ENCODE measurements around the gene PKIB.
"Not testable (repeated sequence)": the region's sequence is repeated elsewhere in the genome, so short reads cannot be mapped to it uniquely, and the experiment has no call there.

The PKIB gene

GRCh38 chr6:122621638-122622037 lies 11.4 kb downstream of the PKIB start:
- no peak for DNase-seq

DNA sequence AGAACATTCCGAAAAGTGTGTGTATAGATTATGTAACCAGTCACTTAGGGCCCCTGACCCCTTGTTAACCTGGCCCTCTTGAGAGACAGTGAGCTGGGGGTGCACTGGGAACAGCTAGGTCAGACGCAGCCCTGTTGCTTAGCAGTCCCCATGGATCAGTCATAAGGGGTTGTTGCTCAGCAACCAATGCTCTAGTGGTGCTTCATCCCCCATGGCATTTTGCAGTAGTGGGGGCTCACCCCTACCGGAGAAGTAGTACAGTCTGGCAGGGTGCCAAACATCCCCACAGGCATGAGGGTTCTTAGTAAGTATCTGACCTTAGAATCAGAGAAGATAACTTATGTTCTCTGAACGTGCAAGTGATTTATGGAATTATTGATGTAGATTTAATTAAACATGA lies 12.3 kb downstream of the PKIB start:
- no peak for DNase-seq

DNA sequence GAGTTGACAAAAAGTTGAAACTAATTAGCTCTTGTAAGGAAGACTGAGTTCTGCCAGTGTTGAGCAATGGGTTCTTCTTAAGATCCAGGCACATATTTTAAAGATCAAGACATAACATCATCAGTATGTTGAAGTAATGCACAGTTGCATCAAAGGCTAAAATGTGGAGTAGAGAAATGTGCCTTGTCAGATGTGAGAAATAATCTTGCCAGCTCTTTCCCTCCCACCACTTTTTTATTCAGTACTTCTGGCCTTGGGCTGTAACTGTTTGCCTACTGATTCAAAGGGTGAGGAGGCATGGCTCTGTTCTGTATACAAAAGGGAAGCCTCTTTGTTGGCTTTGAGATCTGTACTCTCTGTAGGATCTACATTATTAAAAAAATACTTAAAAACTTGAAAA lies 13.1 kb downstream of the PKIB start:
- DNase-seq: no peak

DNA sequence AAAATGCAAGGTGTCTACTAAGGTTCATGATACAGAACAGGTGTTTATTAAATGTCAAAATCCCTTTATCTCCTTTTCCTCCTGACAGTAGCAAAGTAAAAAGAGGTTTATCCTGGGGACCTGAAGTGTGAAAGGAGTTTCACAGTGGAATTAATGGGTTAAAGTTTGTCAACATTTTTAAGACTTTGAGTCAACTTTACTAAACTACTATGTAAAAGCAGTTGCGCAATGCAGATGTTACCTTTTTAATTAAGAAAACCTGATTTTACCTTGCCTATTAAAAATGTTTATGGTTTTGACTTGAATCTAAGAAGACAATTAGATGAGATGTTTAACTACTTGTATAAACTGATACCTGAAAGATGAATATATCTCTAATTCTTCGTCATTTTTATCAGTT lies 14.6 kb downstream of the PKIB start:
- DNase-seq: no peak

DNA sequence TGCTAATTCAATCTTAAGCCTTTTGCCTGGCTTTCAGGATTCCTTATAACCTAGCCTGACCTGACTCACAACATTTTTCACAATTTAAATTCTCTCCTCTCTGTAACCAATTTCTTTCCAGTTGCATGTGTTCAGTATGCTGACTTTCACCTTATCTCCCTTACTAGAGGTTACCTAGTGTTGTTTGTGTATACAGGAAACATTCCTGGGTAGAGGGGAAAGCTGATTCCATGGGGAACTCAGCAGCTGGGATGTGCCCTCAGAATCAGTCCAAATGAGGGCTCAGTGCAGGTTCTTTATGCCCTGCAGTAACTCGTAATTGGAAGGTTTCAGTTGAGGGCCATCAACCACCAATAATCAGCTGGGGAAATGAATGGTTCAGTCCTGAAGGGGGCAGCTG lies 18.5 kb downstream of the PKIB start:
- no peak for DNase-seq

GRCh38 chr6:122631571-122632249 lies 21.5 kb downstream of the PKIB start:
- no peak for DNase-seq

DNA sequence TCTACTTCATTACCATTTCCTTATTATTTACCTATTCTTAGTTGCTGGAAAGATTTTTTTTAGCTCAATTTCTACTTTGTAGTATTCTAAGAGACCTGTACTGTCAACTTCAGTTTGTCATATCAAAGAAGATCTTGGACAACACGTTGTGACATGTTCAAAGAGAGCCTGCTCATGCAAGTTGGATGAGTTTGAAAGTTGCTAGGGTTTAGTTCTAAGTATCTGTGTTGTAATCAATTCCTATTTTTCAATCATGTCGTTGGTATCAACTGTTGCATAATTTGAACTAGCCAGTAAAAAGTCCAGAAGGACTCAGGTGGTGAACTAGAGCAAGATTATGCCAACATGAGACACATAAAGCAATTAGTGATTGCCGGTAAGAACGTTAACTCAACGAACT lies 30.2 kb downstream of the PKIB start:
- no peak for DNase-seq

DNA sequence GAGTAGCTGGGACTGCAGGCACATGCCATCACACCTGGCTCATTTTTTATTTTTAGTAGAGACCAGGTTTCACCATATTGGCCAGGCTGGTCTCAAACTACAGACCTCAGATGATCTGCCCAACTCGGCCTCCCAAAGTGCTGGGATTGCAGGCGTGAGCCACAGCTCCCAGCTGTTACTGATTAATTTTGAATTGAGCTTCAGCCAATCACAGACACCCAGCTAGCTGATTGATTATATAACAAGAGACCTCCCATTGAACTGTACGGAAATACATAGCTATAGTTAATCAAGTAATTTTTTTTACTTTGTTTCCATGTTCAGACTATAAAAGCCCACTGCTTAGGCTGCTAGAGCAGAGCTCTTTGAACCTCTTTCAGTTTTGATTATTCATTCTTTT lies 31.6 kb downstream of the PKIB start:
- no peak for DNase-seq

DNA sequence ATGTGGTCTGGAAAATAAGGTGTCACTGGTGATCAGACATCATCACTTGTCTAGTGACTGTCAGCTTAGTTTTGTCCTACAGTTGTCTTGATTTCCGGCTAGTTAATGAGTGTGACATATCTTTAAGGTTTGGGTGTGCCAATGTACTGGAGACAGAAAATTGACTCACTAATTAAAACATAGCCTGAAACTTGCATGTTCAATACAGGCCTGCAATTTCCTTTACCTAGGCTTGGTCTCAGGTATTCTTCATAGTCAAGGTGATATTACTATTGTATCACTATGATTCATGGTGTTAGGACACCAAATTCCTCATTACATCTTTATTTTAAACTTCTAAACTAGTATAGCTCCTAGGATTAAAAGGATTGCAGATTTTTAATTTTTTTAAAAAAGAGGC lies 32.4 kb downstream of the PKIB start:
- DNase-seq: not testable (repeated sequence)

DNA sequence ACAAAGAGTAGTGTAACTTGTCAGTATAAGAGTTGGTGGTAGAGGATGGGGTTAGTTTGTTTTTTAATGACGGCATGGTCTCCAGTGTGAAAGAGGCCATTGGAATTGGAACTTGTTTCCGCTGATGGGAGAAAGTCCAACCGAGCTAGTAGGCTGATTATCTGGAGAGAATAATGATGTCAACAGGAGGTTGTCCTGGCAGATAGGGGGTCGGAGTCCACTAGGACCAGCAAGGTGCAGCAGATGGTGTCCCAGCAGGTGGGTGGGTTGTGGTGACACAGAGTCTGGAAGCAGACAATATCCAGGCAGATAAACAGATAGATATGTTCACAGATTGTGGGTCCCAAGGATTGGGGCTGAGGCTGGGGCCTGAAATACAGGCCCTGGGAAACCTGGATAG lies 35.1 kb downstream of the PKIB start:
- no peak for DNase-seq

DNA sequence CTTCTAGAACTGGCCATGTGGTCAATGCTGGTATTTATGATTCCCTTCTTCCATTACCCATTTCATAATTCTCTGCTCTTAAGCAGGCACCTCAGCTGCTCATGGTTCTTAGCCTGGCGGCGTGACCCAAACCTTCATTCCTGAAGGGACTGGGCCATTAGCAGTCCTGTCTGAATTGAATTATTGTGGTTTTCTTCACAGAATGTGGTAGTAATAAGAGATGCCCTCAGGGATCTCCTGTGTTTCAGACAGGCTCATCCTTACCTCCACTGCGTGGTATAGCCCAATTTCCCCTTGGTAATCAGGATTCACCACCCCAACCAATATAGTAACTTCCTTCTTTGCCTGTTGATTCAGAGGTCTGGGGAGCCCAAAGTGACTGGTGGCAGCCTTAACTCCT lies 37.6 kb downstream of the PKIB start:
- no peak for DNase-seq

- no peak for DNase-seq
Observed at GRCh38 chr6:122648726-122649125, 38.5 kb downstream of the PKIB start.

DNA sequence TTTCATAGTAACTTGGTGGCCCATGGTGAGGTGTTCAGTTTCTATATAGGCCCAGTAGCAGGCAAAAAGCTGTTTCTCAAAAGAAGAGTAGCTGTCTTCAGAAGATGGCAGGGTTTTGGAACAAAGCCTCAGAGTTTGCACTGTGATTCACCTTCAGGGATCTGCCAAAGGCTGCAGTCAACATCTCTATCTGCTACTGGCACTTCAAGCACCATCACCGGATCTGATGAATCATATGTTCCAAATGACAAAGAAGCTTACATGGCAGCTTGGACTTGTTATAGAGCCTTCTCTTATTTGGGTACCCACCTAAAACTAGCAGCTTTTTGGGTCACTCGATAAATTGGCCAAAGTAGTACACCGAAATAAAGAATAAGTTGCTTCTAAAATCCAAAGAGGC lies 39.5 kb downstream of the PKIB start:
- no peak for DNase-seq

- no peak for DNase-seq
Observed at GRCh38 chr6:122650403-122650802, 40.2 kb downstream of the PKIB start.

DNA sequence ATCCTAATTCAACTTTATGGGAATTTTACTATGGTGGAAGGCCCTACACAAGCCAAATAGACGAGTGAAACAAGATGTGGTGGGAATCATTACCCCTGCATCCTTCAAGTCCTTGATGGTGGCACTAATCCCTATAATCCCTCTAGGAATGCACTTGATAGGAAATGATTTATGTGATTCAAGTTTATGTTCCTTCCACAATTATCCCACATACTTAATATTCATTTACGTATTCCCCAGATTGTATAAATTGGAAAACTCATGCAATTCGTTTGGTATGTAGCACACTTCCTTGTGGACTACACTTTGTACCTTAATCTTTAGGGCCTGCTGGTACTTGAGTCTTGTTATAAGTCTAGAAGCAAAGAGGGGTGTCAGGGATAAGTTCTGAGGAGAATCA lies 40.8 kb downstream of the PKIB start:
- no peak for DNase-seq

DNA sequence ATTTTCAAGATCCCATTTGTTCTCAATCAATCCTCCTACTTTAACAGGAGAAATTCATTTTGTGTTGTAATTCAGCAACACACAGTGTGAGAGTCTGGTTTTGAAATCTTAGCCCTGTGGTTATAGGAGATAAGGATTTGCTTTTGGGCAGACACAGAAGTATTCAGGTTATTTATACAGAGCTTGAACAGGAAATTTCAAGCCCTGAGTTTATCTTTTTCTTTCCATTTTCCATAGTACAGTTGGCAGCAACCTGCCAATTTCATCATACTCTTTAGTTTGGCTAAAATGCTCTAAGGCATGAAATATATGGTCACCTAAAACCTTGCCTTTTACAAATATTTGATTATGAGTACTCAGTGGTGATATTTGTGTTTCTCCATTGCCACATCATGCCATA lies 41.4 kb downstream of the PKIB start:
- no peak for DNase-seq

DNA sequence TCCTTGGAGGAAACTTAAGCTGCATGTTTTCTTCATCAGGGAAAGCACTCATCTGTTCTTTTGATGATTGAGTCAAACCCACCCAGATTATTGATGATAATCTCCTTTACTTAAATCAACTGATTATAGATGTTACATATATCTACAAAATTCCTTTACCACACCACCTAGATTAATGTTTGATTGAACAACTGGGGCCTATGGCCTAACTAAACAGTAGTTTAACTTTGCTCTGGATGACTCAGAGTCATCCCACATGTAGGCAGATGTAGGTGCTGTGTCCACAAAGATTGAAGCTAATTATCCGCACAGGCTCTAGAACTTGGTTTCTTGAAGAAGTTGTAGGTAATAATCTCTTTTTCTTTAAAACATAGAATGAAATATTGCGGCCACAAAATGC lies 42.2 kb downstream of the PKIB start:
- no peak for DNase-seq

- DNase-seq: no peak
Observed at GRCh38 chr6:122653094-122653493, 42.9 kb downstream of the PKIB start.

GRCh38 chr6:122654012-122654411 lies 43.8 kb downstream of the PKIB start:
- DNase-seq: no peak

GRCh38 chr6:122657601-122658000 lies 47.4 kb downstream of the PKIB start:
- DNase-seq: no peak

DNA sequence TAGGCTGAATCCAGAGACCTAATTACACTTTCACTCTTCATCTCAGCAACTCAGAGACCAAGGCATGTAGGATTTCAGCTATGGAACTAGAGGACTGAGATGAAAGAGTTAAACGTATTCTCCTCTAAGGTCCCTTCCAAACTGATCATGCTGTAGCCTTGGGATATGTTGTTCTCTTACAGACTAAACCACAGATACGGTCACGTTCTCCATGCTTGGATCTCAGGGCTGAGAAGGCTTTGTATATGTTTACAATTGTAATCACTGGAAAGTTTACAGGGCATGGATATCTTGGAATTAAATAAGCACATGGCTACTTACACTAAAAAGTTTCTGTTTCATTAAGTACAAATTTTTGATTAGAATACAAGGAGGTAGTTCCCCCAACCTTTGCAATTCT lies 50.1 kb downstream of the PKIB start:
- DNase-seq: no peak

DNA sequence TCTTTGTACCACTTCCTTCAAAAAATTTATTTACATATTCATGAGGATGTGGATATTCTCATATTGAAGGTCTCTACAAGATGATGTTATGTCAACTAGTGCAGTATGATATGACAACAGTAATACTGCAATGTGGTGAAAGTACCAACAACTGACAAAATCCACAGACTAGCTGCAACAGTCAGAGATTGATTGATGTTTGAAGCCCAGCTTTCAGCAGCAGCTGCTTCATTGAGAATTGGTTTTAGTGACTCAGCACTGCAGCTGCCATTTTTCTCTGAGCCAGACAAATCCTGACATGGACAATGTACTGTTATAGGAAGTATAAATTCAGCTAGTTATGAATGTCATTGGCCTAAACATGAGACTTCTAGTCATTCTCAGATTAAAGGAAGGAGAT lies 53.8 kb downstream of the PKIB start:
- no peak for DNase-seq

GRCh38 chr6:122665929-122666328 lies 55.7 kb downstream of the PKIB start:
- no peak for DNase-seq

DNA sequence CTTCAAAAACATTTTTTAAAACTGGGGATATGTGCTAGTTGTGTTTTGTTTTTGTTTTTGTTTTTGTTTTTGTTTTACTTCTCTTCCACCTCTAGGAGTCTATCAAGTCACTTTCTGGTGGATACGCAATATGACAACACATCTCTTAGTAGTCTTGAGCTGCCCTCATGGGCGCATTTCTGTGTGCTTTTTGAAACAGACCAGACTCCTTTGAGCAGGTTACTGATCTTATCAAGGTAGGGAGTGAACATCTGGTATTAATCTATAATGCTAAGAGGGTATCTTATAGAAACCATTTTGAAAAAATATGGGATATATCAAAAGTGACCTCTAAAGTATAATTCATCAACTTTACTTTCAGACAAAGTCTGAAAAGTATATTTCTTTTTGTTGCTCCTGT lies 56.2 kb downstream of the PKIB start:
- DNase-seq: no peak

- DNase-seq: no peak
Observed at GRCh38 chr6:122669418-122669817, 59.2 kb downstream of the PKIB start.

DNA sequence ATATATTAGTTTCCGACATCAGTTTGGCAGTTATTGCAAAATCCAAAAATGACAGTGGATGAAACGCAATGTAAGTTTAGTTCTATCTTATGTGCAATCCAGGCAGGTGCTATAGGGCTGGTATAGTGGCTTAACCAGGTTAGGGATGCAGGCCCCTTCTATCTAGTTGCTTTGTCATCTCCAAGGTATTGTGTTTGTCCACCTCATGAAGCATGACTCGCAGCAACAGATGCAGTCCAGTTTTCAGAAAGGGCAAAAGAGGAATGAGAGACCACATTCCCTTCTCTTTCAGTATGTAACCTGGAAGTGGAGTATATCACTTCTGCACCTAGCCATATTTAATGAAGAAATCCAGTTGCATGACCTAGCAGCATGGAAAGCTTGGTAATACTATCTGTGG lies 59.7 kb downstream of the PKIB start:
- DNase-seq: no peak
